Measurements from ENCODE around the gene PTPRT.

GRCh38 chr20:43188234-43188653 lies 1.5 kb downstream of the PTPRT start:
- TF ChIP-seq CTCF (IDR thresholded peaks at IDR 0.05; ENCODE audit: low read length), result no peak
- TF ChIP-seq EZH2phosphoT487 (IDR thresholded peaks at IDR 0.05; ENCODE audit: low read length), result no peak

All from MM.1S (cell line).